NCI-H1417 treated with DMSO at 0.1 percent for 48 hours (cell line): ENCODE results near the gene KCNH1.

Source experiments
- DNase-seq: peaks from one replicate; lab custom pipeline; 2025; lab: John Stamatoyannopoulos, UW

The KCNH1 gene

GRCh38 chr1:210711825-210712612 is 421.9 kb downstream of the KCNH1 start:
- no peak for DNase-seq

DNA sequence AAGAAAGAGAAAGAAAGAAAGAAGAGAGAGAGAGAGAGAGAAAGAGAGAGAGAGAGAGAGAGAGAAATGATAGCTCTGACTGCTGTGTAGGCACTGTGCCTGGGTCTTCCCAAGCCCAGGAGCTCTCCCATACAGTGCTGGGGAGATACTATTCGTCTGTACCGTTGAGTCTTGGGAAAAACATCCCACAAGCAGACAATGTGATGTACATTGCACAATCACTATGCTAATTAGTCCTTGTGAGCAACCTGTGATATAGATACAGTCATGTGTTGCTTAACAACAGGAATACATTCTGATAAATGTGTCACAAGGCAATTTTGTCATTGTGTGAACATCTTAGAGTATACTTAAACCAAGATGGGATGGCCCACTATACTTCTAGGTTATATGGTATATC is 424.2 kb downstream of the KCNH1 start:
- DNase-seq, result no peak

DNA sequence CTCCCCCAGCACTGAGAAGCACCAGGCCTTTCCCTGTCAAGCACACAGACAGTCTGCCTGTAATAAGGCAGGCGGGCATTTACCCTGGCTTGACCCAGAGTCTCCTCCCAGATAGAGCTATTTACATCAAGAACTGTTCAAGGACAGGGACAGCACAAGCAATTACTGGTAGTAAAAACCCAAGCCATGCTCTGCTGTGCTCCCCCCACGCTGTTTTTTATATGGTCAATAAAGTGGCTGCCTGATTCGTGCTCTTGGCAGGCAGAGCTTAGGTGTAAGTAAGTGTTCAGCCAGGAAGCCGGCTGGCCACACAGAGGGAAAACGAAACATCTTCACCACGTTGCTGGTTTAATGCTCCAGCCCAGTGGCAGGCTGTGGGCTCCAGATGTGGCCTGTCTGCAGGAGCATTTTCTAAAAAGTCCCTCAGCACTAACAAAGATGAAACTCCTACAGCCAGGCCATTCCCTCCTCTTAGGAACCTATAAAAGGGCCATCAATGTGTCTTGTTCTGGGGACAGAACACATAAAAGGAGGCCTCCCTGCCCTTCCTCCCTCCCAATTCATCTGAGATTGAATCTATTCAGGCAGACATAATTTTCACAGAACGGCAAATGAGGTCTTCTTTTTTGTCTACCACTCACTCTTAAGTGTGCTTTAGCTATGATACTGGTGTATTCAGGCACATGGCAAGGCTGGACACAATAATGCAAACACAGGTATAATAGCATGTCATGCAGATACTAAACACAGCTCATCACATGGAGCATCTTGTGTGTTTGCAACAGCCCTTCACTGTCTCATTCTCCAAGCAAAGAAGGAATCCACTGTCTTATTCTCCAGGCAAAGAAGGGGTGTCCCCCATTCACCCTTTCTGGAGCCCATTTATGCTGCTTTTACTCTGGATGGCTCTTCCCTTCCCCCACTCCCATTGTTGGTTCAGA is 426.4 kb downstream of the KCNH1 start:
- DNase-seq, result no peak

GRCh38 chr1:210706246-210706645 is 427.7 kb downstream of the KCNH1 start:
- no peak for DNase-seq

- DNase-seq, result no peak
These were observed 428.9 kb downstream of the KCNH1 start for GRCh38 chr1:210705086-210705485.

- DNase-seq, result no peak
These were observed 430.4 kb downstream of the KCNH1 start for GRCh38 chr1:210703593-210703992.

DNA sequence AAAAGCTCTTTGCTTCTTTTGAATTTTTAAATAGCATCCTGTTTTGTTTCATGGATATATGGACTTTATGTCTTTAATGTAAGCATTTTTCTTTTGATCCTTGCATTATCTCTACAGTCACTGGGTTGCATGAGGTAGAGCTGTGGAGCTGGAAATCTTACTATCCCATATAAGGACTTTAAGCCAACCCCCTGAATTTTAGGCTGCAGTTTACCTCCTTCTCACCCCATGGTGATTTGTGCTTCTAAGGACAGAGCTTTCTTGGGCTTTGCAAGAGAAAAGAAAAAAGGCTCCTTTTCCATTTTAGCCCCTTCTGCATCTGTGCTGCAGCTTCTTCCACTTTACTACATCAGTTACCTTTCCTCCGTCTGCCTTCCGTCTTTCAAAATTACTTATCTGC is 431.4 kb downstream of the KCNH1 start:
- DNase-seq, result no peak

DNA sequence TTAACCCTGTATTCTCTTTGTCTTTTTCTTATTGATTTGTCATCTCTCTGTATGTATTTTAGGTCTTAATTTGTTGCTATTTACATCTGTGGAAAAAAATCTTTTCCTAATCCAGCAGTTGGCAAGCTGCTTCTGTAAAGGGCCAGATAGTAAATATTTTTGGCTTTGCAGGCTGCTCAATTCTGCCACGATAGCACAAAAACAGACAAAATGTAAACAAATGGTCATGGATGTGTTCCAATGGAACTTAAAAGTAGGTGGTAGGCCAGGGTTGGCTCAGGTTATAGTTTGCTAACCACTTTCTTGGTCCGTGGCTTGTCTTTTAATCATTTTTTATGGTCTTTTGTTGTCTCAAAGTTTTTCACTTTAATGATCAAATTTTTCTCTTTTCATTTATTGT is 433.4 kb downstream of the KCNH1 start:
- no peak for DNase-seq

- DNase-seq, result no peak
These were observed 433.9 kb downstream of the KCNH1 start for GRCh38 chr1:210700083-210700482.

DNA sequence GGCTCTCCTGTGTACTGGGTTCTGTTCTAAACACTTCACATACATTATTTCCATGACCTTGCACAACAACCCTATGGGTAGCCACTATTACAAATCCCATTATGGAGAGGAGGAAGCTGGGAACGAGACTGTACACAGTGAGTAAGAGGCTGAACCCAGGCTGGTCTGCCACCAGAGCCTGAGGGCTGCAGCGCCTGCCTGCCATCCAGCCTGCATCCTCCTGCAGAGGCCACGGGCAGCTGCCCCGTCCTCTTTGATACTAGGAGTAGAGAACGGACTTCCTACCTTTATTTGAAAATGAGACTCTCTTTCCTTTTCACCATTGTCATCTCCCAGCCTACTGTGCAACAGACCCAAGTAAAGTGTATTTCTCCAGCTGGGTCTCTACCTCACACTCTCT is 435.3 kb downstream of the KCNH1 start:
- DNase-seq, result no peak

GRCh38 chr1:210697185-210697584 is 436.8 kb downstream of the KCNH1 start:
- DNase-seq, result no peak

DNA sequence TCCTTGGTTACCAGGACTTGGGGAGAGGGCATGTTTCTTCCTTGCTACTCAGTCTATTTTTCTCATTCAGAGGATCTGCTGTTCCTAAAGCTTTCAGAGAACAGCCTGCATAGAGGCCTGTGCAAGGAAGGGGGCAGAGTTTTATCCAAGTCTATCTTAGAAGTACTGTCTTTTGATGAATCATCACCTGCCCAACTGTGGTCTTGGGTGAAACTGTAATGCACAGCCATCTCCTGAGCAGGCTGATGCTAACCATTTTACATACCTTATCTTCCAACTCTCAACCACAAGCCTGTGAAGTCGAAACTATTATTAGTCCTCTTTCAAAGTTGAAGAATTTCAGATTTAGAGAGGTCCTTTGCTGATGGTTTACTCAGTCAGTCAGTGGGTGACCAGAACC is 437.2 kb downstream of the KCNH1 start:
- no peak for DNase-seq

GRCh38 chr1:210695026-210695425 is 438.9 kb downstream of the KCNH1 start:
- DNase-seq, result no peak

- DNase-seq, result no peak
These were observed 441.2 kb downstream of the KCNH1 start for GRCh38 chr1:210692796-210693195.

DNA sequence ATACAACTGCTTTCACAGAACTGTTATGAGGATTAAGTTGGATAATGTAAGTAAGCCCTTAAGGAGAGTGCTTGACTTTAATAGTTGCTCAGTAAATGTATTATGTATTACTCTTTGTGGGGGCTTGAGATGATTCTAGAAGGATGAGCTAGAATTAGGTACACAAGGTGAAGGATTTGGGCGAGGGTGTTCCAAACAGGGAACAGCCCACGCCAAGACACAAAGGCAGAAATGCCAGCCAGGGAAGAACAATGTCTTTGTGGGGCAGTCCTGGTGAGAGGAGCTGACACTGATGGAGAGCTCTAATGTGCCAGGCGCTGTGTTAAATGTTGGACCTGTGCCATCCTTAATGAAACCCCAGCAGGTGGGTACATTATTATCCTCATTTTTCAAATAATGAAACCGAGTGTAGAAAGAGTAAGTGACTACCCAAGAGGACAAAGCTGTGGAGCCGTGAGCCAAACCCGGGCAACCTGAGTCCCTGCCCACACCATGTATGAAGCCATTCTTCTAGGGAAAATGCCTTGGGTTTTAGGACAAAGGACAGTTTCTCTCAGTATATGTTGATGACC is 442.8 kb downstream of the KCNH1 start:
- no peak for DNase-seq

GRCh38 chr1:210690236-210690635 is 443.7 kb downstream of the KCNH1 start:
- DNase-seq, result no peak

DNA sequence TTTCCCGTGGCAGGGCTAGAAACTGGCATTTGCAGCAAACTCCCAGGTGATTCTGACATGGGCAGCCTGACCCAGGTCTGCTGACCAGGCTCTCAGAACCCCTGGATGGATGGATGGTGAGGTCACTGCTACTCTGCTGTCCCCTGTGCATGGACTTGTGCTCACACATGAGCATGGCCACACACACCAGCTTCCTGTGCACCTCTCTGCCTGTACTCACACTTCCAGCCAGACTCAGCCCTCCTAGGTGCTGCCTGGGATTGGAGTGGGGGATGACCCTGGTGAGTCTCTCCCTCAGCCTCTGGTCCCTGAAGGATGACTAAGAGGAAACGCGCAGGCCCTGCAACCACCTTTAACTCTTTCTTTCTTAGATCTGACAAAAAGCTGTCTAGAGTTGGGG is 444.1 kb downstream of the KCNH1 start:
- no peak for DNase-seq

DNA sequence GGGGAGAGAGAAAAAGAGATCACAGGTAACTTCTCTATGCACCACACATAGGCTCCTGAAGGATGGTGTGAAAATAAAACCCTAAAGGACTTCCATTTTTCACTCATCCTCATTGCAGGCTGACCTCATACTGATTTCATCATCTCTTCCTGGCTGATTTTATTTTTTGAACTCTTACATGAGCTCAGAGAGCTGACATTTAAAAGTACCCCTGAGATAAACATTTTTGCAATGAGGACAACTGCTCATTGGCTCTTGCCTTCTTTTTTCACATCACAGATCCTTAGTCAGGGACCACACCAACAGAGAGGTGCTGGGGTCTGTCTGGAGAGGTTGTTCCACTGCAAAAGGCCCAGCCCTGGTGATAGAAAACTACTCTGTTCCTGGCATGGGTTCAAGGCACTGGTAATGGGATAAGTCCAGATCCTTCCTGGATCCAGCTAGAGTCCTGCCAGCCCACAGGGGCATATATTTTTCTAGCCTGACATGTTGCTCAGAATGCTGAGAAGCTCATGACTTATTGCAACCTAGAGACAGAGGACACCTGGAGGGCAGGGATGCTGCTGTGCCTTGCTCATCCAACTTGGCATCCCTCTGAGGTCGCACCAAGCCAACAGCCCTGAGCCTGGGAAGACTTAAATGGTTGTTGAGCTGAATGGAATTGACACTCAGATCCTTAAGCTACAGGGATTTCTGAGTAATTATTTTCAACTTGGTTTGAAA is 445.3 kb downstream of the KCNH1 start:
- no peak for DNase-seq

GRCh38 chr1:210687582-210688279 is 446.2 kb downstream of the KCNH1 start:
- DNase-seq, result no peak

DNA sequence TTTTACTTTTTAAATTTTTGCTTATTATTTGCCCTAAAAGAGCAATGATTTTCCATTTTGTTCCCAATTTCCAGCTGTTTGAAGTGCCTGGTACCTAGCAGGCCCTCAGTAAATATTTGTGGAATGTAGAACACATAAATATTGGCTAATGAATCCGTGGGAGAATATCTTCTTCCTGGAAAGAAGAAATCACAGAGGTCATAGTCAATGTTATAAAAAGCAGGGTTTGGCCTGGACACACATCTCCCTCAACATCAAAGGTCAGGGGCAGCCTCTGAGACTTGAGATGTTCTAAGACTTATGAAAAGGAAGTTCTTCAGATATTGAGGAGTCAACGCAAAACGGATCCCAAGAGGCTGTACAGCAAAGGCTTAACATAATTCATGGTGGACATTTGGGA is 447.1 kb downstream of the KCNH1 start:
- DNase-seq, result no peak

DNA sequence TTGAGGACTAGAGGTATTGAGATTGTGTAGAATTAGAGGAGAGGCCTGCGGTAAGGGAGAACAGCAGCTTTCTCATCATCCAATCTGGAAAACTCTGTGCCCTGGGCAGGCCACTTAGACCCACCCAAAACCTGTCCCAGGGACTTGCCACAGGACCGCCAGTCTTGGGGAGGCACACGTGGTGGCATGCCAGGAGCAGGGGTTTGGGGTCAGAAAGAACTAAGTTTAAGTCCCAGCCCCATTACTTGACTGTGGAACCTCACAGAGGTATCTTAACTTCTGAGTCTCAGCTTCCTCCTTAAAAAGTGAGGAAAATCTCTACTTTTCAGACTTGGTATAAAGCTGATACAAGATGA is 448.7 kb downstream of the KCNH1 start:
- no peak for DNase-seq
